Mucosa of rectum (tissue), 2 donors: Measurements from ENCODE around the gene REN.

Source experiments
- H3K27ac ChIP-seq, 2 donors: one replicate each; pipeline ENCODE4 v1.7.0; 2013; ENCODE audit warnings: inconsistent platforms in 2 of 2, low read depth in 2 of 2, low read length in 2 of 2
- H3K27me3 ChIP-seq, 2 donors: one replicate each; pipeline ENCODE4 v1.7.0; 2013; ENCODE audit warnings: low read length in 2 of 2; ENCODE audit not compliant: control insufficient read depth in 2 of 2, insufficient read depth in 2 of 2
- H3K36me3 ChIP-seq, 2 donors: one replicate each; pipeline ENCODE4 v1.7.0; 2013; ENCODE audit warnings: low read length in 2 of 2; ENCODE audit not compliant: control insufficient read depth in 2 of 2, insufficient read depth in 2 of 2
- H3K4me1 ChIP-seq, 2 donors: one replicate each; pipeline ENCODE4 v1.7.0; 2013; ENCODE audit warnings: low read length in 2 of 2, mild to moderate bottlenecking in 1 of 2; ENCODE audit not compliant: control insufficient read depth in 2 of 2, insufficient read depth in 2 of 2
- H3K4me3 ChIP-seq, 2 donors: one replicate each; pipeline ENCODE4 v1.7.0; 2013; ENCODE audit warnings: low read length in 2 of 2
- H3K9ac ChIP-seq, 2 donors: one replicate each; pipeline ENCODE4 v1.7.0; 2013; ENCODE audit warnings: low read length in 2 of 2, low read depth in 1 of 2, mild to moderate bottlenecking in 1 of 2
- H3K9me3 ChIP-seq, 2 donors: one replicate each; pipeline ENCODE4 v1.7.0; 2013; ENCODE audit warnings: low read length in 2 of 2; ENCODE audit not compliant: control insufficient read depth in 2 of 2
- donor health status: healthy.
- donor health status: Normal muscosa, but diverticular disease.

REN gene

DNA sequence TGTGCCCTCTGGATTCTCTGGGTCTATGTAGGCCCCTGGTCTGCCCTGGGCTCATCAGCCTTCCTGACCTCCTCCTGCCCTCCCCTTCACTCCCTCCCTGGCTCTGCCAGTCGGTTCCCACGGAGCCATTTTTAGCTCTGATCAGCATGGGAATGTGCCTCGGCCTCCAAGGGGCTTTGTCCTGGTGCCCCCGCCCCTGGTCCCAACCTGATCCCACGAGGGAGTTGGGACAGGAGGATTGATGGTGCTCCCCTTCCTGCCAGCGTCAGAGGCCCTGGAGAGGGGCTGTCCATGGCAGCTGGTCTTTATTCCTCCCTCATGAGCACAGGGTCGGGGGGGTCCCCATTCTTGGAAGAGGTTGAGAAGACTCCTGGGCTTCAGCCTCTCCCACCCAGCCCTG lies 39.2 kb downstream of the REN start:
- no peaks in the 10 kb centered on the region for H3K27me3 ChIP-seq
- H3K27ac ChIP-seq: no peak overlapping the region
- no peaks in the 10 kb centered on the region for H3K9me3 ChIP-seq
- H3K36me3 ChIP-seq: peaks cover 25 to 32% of the 10 kb centered on the region in 2 donors
- H3K9ac ChIP-seq: no peak overlapping the region
- peaks cover 0 to 14% of the 10 kb centered on the region in 2 donors for H3K4me1 ChIP-seq
- no peak overlapping the region for H3K4me3 ChIP-seq

DNA sequence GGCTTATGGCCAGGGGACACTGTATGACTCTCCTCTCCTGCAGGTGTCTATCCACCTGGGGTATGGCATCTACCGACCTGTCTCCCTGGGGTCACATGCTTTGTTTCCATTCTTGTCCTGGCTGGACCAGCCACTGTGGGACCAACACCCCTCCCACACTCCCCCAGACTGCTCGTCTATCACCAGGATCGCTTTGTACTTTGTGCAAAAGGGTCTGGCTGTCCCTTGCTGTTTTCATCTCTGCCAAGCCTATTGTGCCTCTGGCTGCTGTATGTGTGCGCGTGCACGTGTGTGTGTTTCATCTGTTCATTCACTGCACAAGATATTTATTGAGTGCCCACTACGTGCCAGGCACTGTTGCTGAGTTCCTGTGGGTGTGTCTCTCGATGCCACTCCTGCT lies 39.8 kb downstream of the REN start:
- Histone ChIP-seq H3K4me1 (peaks cover 0 to 14% of the 10 kb centered on the region in 2 donors), H3K9ac (no peak overlapping the region), H3K27me3 (no peaks in the 10 kb centered on the region), H3K4me3 (no peak overlapping the region), H3K27ac (no peak overlapping the region), H3K36me3 (peaks cover 31 to 34% of the 10 kb centered on the region in 2 donors), H3K9me3 (no peaks in the 10 kb centered on the region)

DNA sequence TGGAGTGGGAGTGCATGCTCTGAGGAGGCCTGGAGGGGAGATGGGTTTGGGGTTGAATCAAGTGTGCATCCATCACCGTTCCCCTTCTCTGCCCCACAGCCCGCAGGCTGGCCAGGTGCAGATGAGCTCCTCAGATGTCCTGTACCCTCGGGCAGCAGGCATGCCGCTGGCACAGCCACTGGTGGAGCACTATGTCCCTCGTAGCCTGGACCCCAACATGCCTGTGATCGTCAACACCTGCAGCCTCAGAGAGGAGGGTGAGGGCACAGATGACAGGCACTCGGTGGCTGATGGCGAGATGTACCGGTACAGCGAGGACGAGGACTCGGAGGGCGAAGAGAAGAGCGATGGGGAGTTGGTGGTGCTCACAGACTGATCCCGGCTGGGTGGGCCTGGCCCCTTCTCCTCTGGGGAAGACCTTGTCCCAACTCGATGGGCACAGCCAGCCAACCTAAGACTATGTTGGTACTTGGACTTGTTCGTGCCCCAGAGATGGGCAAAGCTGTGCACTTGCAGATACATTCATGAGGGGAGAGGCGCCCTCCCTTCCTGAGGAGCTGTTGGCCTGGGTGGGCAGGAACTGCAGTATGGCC lies 40.3 kb downstream of the REN start:
- Histone ChIP-seq H3K36me3 (peaks cover 32 to 34% of the 10 kb centered on the region in 2 donors), H3K9me3 (no peaks in the 10 kb centered on the region), H3K4me1 (peaks cover 0 to 14% of the 10 kb centered on the region in 2 donors), H3K9ac (no peak overlapping the region), H3K27ac (no peak overlapping the region), H3K4me3 (no peak overlapping the region), H3K27me3 (no peaks in the 10 kb centered on the region)

DNA sequence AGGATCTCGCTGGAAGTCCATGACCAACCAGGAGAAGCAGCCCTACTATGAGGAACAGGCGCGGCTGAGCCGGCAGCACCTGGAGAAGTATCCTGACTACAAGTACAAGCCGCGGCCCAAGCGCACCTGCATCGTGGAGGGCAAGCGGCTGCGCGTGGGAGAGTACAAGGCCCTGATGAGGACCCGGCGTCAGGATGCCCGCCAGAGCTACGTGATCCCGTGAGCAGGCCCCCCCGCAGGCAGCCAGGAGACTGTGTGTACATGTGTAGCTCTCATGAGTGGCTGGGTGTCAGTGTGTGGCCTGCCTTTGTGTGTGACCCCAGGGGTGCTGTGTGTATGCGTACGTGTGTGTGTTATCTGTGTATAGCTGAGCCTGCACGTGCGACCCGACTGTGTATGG lies 41.5 kb downstream of the REN start:
- Histone ChIP-seq H3K9me3 (no peaks in the 10 kb centered on the region), H3K4me3 (no peak overlapping the region), H3K9ac (no peak overlapping the region), H3K27ac (no peak overlapping the region), H3K27me3 (no peaks in the 10 kb centered on the region), H3K4me1 (peaks cover 0 to 9% of the 10 kb centered on the region in 2 donors), H3K36me3 (peaks cover 32 to 34% of the 10 kb centered on the region in 2 donors)

DNA sequence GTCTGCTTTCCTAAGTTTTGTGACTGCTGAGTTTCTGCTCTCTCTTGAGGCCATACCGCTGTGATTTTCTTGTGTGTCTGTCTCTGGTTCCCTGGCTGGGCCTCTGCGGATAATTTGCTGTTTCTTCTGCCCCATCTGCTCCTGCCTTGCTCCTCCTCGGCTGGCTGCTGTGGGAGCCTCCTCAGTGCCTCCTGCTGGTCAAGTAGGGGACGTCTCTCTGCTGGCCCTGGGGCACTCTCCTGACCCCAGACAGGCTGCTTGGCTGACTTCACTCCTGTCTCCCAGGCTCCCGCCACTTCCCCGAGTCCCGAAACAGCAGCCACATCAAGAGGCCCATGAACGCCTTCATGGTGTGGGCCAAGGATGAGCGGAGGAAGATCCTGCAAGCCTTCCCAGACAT lies 42.8 kb downstream of the REN start:
- no peaks in the 10 kb centered on the region for H3K27me3 ChIP-seq
- H3K4me3 ChIP-seq: no peak overlapping the region
- H3K9me3 ChIP-seq: no peaks in the 10 kb centered on the region
- H3K36me3 ChIP-seq: peaks cover 34 to 41% of the 10 kb centered on the region in 2 donors
- H3K9ac ChIP-seq: no peak overlapping the region
- H3K27ac ChIP-seq: no peak overlapping the region
- no peaks in the 10 kb centered on the region for H3K4me1 ChIP-seq

DNA sequence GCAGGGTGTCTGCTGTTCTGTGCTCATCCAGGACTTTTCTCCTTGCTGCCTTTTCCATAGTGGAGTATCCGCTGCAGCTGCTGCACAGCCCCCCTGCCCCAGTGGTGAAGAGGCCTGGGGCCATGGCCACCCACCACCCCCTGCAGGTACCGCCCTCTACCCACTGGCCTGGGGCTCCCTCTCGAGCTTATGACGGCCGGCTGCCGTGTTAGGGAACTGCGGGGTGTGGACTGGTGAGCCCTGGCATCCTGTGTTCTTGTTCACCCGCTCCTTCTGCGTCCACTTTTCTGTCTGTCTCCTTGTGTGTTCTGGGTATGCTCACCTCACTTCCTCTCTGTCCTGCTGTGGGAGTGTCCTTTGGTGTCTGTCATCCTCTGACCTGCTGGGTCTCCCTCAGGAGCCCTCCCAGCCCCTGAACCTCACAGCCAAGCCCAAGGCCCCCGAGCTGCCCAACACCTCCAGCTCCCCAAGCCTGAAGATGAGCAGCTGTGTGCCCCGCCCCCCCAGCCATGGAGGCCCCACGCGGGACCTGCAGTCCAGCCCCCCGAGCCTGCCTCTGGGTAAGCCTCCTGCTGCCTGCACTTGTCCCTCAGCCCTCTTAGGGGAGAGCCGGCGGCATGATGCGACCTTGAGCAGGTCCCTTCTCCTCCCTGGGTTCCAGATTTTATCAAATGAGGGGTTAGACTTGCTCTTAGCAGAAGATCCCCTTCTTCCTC lies 44.1 kb downstream of the REN start:
- Histone ChIP-seq H3K27ac (no peak overlapping the region), H3K27me3 (no peaks in the 10 kb centered on the region), H3K4me1 (no peaks in the 10 kb centered on the region), H3K9ac (no peak overlapping the region), H3K4me3 (no peak overlapping the region), H3K36me3 (peaks cover 40 to 48% of the 10 kb centered on the region in 2 donors), H3K9me3 (no peaks in the 10 kb centered on the region)

DNA sequence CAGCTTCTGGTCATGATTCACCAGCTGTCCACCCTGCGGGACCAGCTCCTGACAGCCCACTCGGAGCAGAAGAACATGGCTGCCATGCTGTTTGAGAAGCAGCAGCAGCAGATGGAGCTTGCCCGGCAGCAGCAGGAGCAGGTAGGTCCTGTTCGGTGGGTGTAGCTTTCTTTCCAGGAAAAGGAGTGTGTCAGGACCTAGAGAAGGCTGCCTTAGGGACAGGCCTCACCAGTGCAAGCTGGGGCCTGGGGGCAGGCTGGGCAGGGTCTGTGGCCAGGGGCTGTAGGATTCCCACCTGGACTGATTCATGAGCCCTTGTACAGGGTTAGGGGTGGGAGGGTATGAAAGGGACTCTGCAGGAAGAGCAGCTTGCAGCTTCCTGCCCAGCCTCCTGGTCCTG lies 49.6 kb downstream of the REN start:
- Histone ChIP-seq H3K27me3 (no peaks in the 10 kb centered on the region), H3K4me1 (no peaks in the 10 kb centered on the region), H3K4me3 (no peak overlapping the region), H3K36me3 (peaks cover 16 to 27% of the 10 kb centered on the region in 2 donors), H3K9me3 (no peaks in the 10 kb centered on the region), H3K27ac (no peak overlapping the region), H3K9ac (no peak overlapping the region)

DNA sequence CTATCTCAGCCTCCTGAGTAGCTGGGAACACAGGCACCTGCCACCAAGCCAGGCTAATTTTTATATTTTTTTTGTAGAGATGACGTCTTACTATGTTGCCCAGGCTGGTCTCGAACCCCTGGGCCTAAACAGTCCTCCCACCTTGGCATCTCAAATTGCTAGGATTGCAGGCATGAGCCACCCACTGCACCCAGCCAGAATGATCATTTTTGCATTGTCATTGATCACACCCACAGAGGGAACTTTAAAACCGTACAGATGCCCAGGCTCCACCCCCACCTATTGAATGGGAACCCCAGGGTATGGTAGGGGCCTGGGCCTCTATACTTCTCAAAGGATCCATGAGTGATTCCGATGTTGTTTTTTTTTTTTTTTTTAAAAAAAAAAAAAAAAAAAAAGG lies 51.0 kb downstream of the REN start:
- Histone ChIP-seq H3K27me3 (no peaks in the 10 kb centered on the region), H3K27ac (no peak overlapping the region), H3K9ac (no peak overlapping the region), H3K4me1 (no peaks in the 10 kb centered on the region), H3K36me3 (peaks cover 16 to 25% of the 10 kb centered on the region in 2 donors), H3K4me3 (no peak overlapping the region), H3K9me3 (no peaks in the 10 kb centered on the region)

DNA sequence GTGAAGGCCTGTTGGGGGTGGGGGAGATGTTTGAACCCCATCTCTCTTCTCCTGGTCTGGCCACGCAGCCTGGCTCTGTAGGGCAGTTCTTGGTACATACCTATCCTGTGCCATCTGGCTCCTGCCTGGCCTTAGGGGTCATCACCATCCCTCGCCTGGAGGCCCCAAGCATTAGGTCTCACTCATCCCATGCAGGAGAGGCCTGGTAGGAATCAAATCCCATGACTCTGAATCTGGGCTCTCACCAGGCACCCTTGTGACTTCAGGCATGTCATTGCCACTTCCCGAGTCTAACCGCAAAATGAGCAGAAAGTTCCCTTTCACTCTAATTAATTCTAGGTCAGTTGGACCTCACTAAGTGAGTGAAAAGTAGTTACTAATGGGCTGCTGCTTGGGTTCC lies 51.5 kb downstream of the REN start:
- Histone ChIP-seq H3K9me3 (no peaks in the 10 kb centered on the region), H3K27me3 (no peaks in the 10 kb centered on the region), H3K4me1 (no peaks in the 10 kb centered on the region), H3K4me3 (no peak overlapping the region), H3K27ac (no peak overlapping the region), H3K36me3 (peaks cover 16 to 25% of the 10 kb centered on the region in 2 donors), H3K9ac (no peak overlapping the region)

DNA sequence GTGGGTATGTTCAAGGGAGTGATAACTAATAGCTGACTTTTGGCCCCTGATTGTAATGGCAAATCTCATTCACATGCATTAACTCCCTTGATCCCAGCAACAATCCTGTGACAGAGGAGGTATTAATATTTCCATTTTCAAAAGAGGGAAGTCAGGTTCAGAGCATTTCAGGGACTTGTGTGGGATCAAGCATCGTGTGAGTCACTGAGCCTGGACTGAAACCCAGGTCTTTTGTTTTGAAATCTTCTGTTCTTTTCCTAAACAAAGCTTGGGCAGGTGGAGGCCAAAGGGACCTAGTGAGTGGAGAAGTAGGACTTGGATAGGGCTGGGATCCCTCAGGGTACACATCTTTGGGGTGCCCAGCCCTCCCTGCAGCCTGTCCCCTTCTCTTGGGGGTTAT lies 52.2 kb downstream of the REN start:
- Histone ChIP-seq H3K27ac (no peak overlapping the region), H3K27me3 (no peaks in the 10 kb centered on the region), H3K4me3 (no peak overlapping the region), H3K9me3 (no peaks in the 10 kb centered on the region), H3K9ac (no peak overlapping the region), H3K4me1 (no peaks in the 10 kb centered on the region), H3K36me3 (peaks cover 16 to 21% of the 10 kb centered on the region in 2 donors)
